Hematopoietic multipotent progenitor cell (in vitro differentiated cells): Measurements from ENCODE around the gene EGR4. TPM values are rescaled to one million over a fixed set of nuclear protein-coding genes. Genes with fewer than 3 reads are reported as not detected.

Source experiments
- DNase-seq, 3 donors: peaks; one replicate each; pipeline ENCODE4 v3.0.0-alpha.2; 2011 to 2015; ENCODE audit warnings: low read depth in 2 of 3, low spot score in 2 of 3
- total RNA-seq: library from RNA; depleted of rRNA; stranded (reverse); fragments of >200 nt; gene quantifications from one replicate; pipeline ENCODE4 v1.2.3, GENCODE V29; 2012

The EGR4 gene
- total RNA-seq, result 0.54 TPM

DNA sequence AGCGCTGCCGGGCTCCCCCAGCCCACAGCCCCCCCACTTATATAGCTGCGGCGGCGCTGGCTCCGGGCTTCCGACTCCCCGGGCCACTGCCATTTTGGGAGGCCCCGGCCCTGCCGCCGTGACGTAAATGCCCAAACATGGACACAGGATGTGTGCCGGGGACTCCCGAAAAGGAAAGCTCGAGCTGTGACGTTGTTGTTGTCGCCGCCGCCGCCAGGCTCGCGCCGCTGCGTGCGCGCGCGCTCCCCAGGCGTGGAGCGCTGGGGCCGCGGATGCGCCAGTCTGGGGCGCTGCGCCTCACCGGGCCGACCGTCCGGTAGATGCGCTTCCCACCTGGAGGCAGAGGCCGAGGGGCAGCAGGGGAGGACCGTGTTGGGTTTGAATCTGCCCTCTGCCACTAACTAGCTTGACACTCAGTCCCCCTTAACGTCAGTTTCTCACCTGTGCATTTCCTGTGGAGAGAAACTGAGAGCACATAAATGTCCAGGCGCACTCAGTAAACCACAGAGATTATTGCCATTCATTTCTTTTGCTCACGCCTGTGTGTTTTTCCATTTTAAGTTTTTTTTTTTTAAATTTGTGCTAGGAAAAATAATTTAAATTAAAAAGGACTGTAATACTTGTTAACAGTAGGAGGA is at the start of gene EGR4:
Gene EGR4, minus strand, starts transcription at position 15 of the 638 bp plus-strand sequence. CDS start 231 bp downstream, outside the sequence.
- DNase-seq, result peak; percentile 73 to 90 (median 89)

DNA sequence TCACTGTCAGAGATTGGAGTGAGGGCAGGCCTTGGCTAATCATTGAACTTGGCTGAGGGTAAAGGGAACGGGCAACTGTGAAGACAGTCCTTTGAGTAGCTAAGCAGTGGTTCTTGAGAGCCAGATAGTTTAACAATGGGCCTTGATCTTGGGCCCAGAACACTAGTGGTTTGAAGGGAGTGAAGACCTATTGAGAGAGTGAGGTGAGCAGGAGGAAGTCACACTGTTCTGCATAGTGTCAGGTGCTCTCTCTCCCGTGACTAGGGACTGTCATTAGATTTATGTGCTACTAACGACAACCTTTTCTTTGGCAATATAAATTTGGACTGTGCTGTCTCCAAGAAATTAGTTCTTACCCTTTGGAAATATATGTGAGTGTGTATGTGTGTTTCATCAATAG is 47.7 kb upstream of the EGR4 start:
- DNase-seq, result no peak

DNA sequence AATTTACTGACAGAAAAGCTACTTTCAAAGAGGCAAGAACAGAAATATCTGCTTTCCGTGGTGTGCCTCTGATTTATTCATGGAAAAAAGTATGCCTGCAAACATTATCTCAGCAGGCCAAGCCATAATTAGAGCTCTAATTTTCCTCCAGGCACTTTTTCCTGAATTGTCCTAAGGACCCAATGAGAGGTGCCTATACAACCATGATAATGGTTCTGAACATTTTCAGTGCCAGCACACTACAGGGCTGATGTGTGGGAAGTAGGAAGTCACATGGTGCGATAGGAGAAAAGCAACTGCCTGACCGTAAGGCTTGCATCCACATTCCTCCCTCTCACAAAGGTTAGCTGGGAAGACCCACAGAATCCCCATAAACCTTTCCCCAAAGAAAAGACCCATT is 45.9 kb upstream of the EGR4 start:
- no peak for DNase-seq

DNA sequence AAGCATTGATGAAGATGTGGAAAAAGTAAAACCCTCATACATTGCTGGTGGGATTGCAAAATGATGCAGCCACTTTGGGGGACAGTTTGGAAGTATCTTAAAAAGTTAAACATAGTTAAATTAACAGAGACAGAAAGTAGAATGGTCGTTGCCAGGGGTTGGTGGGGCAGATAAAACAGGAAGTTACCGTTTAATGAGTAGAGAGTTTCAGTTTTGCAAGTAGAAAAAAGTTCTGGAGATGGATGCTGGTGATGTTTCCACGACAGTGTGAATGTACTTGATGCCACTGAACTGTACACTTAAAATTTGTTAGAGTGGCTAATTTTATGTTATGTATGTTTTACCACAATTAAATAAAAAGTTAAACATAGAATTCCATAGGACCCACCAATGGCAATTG is 44.5 kb upstream of the EGR4 start:
- DNase-seq, result no peak

DNA sequence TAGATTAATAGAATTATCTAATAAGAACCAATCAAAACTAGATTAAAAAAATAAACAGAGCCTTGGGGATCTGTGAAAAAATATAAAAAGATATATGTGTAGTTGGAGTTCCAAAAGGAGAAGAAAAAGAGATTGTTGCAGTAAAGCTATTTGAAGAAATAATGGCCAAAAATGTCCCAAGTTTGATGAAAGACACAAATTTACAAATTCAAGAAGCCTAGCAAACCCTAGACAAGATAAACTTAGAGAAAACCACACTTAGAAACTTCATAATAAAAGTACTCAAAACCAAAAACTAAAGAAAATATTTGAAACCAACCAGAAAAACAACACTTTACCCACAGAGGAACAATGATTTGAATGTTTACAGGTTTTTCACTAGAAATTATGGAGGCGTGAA is 41.3 kb upstream of the EGR4 start:
- DNase-seq, result no peak

DNA sequence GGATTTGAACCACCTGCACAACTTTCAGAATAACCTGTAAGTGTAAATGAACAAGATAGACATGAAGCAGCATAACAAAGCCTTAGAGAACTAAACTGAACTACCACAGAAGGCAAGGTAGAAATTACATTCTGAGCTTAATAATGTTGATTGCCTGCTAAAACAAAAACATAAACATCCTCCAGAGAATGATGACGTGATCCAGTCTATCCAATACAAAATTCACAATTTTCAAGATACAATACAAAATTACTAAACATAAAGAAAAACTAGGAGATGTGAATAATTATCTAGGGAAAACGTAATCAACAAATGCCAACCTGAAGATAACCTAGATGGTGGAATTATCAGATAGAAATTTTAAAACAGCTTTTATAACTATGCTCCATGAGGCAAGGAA is 40.7 kb upstream of the EGR4 start:
- no peak for DNase-seq

DNA sequence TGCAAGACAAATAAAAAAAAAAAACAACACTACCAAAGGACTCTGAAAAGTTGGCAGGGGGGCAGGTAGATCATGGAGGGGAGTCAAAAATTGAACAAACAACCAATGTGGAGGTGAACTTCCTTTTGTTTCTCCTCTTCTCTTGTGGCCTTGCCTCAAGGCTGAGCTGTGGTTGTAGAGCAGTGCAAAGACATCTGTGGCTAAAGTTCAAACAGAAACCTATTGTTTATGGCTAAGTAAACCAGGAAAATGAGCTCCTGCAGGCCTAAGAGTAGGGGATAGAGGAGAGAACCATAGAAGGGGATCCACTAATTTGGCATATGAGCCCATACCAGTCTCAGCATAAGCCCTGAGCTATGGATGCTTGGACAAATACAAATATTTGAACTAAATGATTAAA is 40.2 kb upstream of the EGR4 start:
- no peak for DNase-seq

DNA sequence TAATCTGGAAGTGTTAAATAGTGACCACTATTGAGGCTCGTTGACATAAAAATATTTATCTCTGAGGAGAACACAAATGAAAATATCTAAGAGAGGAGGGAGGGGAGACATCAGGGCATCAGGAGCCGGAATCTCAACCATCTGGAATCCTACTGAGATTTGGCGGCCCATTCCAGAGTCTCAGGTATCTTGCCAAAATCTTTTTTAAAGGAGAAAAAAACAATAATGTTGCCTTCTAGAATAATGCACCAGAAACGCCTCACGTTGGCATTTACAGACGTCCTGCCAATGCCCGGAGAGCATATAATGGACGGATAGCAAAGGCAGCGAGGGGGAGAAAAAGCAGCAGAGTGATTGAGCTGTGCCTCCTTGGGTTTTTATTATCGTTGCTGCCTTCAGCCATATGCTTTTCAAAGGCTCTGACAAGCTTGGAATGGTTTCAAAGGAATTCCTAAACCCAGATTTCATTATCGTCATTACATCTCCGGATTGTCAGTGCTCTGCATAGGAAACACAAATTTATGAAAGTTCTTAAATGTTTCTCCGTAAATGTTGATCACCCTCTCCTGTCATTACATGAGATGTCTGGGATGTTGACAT is 30.9 kb upstream of the EGR4 start:
- no peak for DNase-seq

DNA sequence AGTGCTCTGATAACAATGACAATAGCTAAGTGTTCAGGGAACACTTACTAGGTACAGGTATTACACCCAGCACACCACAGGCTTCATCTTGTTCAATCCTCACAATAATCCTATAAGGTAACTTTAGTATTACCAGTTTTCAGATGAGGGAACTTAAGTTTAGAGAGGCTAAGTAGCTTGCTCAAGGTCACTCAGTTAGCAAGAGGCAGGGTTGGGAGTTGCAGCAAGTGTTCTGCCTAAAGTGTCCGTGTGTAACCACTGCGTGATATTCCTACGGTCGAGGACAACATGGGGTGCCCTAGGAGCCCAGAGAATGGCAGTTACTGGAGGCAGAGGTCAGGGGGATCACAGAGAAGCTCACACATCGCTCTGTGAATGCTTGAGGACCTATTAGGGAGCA is 30.2 kb upstream of the EGR4 start:
- no peak for DNase-seq

DNA sequence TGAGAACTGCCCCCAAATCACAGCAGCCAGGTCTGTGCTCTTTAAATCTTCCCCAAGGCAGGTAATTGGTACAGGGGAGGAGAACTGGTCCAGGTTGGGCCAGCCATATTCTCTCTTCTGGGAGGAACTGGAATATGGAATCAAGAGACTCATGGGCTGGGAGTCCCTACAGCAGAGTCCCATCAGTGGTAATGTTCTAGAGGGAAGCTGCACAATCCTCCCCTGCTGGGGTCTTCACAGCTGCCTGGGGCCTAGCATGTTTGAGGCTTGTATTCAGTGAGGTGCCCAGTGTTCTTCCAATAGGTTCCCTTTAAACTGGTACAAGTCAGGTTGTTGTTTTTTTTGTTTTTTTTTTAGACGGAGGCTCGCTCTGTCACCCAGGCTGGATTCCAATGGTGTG is 21.1 kb upstream of the EGR4 start:
- no peak for DNase-seq

DNA sequence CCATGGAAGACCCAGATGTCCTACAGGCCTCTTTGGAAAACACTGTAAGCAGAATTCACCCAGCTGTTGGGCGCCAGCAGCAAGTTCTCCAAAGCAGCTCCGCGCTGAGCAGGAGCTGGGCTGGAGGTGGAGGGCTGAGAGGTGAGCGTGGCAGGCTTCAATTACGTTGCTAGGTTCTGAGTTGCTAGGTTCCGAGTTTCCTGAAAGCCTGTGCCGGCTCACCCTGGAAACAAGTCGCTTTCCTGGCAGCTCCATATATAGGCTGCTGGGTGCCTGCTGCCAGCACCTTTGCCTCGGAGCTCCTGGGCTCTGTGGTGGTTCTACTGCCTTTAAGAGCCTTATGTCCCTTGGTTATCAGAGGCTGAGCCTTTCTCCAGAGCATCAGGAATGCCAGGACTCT is 14.4 kb upstream of the EGR4 start:
- no peak for DNase-seq

DNA sequence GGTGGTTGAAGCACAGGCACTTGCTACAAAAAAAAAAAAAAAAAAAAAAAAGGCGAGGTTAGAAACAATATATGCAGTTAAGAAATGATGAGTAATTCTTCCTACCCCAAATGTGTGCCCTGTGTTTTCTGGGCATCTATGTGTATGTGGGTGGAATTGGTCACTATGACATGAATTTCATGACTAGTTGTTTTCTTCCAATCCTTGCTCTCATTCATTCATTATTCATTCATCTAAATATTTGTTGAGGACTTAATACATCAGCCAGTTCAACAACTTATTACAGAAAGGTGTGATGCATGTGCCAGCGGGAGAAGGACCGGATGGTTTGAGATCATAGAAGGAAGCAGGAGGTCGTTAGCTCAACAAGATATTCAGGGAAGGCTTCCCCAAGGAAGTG is 8.3 kb upstream of the EGR4 start:
- DNase-seq, result no peak

DNA sequence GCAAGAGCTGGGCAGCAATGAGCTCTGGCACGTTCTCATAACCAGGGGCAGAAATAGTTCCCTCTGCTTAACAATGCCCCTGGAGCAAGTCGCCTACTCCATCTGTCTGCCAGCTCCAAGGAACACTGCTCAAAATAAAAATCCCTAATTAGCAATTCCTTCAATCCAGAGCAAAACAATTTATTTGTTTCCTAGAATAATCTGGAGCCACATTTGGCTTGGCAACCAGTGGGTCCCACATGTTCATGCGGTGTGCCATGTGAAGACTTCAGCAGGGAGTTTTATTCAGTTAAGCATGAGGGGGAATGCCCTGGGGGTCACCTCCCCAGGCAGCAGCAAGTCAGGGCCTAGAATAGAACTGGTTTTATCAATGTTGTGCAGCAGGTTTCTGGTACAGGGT is 7.6 kb upstream of the EGR4 start:
- no peak for DNase-seq

DNA sequence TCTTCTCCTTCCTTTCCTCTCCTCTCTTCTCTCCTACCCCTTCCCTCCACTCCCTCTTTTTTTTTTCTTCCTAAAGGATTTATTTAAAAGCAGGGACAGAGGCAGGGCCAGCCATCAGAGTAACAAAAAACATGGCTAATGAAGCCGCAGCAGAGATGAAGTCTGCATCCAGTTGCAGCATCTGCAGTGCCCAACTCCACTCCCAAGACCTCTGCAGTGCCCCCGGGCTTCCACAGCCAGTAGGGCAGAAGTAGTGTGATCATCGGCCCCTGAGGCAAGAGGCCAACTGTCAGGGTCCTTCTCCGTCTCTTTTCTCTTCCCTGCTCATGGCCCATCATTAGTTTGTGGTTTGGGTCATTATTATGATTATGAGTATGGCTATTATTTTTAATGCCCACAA is 4.2 kb upstream of the EGR4 start:
- DNase-seq, result no peak

DNA sequence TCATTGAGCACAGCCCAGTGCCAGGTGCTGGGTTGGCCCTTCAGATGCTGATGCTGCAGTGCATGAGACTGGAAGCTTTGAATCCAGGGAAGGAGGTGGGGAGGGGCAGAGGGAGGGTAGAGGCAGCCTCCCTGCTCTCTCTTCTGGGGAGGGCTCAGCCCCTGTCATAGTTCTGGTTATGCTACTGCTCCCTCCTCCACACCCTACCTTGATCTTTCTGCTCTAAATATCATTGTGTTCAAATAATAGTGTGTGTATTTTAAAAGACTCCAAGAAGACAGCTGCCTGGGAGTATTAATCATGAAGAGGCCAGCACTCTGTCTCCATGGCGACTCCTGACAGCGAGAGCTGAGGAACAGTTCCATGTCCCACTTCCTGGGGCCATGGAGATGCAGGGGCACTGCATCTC is 3.8 kb upstream of the EGR4 start:
- no peak for DNase-seq

DNA sequence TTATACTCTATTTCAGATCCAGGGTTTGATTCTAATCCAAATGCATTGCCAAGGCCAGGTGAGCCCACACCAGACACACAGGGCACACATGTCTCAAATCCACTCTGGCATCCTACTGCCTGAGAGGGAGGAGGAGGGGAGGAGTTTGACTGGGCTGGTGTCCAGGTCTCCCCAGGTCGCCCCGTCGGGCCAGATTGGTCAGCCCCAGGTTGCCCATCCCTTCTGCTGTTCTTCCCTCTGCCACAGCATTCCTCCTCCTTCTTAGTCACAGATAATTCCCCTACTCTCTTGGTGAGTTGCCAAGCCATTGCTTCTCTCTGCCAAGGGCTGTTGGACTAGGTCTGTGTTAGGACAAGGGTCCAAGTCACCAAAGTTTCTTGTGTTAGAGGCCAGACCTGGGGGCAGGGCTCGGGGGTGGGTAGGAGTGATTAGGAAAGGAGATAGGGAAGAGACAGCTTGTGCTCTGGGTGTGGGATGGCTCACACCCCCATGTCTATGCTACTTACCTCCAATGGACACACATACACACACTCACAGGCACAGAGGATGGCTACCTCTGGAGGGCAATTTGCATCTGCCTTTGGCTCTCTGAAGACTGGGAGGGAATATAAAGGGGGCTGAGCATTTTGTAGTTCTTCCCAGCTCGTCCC is 2.5 kb upstream of the EGR4 start:
- no peak for DNase-seq

DNA sequence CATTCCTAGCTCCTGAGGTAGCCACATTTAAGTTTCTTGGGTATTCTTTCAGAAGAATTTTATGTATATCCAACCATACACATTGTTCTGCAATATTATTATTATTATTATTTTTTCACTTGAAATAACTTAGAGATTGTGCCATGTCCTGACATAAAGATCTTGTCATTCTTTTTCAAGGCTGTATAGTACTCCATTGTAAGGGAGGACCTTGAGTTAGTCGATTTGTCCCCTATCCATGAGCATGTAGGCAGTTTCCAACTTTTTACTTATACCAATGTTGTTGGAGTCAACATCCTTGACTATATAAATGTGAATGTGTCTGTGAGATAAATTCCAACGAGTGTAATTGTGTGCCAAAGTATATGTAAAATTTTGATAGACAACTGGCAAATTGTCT is 891 bp upstream of the EGR4 start:
- no peak for DNase-seq

DNA sequence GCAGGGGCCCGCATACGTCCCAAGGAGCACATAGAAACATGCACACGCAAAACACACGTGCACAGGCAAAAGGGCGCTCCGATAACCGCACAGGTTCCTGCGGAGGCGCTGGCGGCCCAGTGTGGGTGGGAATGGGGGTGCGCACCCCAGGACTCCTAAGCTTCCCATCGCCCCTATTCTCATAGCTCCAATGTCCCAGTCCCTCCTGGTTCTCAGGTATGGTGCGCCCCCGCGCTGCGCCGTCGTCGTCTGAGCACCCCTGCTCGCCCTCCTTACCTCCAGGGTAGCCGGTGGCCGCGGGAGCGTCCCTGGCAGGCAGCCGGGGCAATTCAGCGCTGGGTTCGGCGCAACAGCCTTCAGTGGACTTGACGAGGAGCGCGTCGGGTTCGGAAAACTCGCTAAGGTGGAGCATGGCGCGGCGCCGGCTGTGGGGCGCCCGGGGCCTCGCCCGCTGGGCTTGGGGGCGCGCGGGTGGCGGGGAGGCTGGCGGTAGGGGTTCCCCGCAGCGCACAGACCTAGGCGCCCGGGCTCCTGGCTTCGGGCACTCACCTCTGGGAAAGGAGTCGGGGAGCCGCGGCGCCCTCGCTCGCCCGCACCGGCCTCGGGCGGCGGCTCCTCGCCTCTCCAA is 328 bp downstream of the EGR4 start:
- DNase-seq, result no peak

DNA sequence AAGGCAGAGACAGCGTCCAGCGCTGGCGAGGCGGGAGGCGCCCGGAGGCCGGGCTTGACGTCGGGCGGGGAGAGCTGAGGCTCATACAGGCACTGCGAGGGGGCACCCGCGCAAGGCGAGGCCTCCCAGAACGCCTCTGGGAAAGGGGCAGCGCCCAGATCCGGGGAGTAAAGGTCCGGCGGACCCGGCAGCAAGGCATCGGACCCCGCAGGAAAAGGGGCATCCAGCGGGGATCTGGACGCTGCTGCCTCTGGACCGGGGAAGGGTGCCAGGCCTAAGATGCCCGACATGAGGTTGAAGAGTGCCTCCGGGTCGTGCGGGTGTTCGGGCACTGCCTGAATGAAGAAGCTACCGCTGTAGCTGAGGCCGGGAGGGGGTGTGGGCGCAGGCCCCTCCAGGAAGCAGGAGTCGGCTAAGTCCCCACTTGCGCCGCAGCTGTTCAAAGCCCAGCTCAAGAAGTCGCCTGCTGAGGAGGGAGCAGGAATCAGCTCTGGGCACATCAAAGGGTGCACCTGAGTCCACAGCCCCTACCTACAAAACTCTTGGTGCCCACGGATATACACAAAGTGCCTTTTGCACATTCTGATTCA is 937 bp downstream of the EGR4 start:
- DNase-seq, result no peak

DNA sequence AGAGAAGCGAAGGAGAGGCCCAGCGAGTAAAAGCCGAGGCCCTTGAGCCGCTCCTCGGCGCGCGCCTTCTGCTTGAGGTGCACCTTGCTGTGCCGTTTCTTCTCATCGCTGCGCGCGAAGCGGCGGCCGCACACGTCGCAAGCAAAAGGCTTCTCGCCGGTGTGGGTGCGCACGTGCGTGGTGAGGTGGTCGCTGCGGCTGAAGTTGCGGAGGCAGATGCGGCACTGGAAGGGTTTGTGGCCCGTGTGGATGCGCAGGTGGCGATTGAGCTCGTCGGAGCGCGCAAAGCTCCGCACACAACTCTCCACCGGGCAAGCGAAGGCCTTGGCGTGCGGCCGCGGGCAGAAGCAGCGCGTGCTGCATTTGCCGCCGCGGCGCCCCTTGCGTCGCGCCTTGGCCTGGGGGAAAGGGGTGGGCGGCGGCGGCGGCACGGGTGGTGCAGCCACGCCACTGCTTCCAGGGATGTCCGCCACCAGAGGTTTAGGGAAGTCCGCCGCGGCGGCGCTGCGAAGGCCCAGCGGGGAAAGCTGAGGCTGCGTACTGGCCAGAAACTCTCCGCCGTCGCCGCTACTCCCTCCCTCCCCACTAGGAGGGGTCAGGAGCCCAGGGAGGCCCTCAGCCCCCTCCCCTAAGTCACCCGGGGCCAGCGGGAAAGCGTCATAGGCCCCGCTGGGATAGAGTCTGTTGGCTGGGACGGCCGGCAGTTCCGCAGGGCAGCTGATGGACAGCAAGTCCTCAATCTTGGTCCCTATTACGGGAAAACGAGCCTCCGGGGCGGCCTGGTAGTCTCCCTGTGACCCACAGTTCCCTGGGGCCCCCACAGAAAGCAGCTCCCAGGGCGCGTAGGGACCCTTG is 1.7 kb downstream of the EGR4 start:
- DNase-seq, result no peak

DNA sequence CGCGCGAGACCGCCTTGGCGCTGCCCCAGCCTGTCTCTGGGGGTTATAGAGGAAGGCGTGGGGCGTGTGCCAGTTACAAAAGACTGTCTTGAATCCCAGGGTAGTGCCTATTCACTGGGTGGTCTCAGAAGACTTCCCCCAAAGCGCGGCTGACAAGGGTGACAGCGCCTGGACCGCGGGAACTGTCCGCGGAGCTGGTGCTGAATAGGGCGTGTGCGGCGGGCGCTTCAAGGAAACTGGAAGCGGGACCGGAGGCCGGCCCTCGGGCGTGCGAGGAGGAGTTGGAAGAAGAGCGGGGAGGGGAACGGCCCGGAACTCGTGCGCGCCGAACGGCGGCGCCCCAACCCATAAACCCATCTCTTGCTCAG is 2.3 kb downstream of the EGR4 start:
- DNase-seq, result peak in 2 of 3 donors; percentile 66 to 75
